Measurements from ENCODE around the gene LAMA5.

GRCh38 chr20:62367136-62367632 is at the start of gene LAMA5:
- TF ChIP-seq CTCF (IDR thresholded peaks at IDR 0.05; ENCODE audit: low read length) (no peak), EZH2phosphoT487 (IDR thresholded peaks at IDR 0.05; ENCODE audit: low read length) (no peak), EZH2 (optimal IDR thresholded peaks at IDR 0.05; ENCODE audit: low read depth, low read length) (no peak)

All from MM.1S (cell line).